HG02678 (cell line): Measurements from ENCODE around the gene MADCAM1.
"Not testable (repeated sequence)": the region's sequence is repeated elsewhere in the genome, so short reads cannot be mapped to it uniquely, and the experiment has no call there.

Experiments
- ATAC-seq: cut with Tn5 transposase; IDR thresholded peaks from one replicate; pipeline ENCODE4 v1.9.1; 2021; ENCODE audit warnings: mild to moderate bottlenecking, moderate library complexity; ENCODE audit not compliant: unreplicated experiment

Gene MADCAM1

DNA sequence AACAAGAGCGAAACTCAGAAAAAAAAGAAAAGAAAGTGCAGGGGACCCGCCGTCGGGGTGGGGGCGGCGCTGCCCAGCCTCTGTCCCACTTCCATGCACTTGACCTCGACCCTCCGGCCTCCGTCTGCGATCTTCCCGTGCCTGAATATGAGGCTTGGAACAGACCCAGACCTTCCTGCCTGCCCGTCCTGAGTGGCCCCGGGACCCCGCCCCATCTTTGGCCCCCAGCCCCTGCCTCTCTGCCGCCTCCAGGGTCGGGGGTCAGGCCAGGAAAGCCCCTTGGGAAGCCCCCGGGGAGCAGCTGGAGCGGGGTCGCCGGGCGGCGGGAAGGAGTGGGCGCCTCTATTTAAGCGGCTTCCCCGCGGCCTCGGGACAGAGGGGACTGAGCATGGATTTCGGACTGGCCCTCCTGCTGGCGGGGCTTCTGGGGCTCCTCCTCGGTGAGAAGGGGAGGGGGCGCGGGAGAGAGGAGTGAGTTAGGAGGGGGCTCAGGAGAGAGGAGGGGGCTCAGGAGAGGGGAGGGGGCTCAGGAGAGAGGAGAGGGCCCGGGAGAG lies at the start of gene MADCAM1:
TSS of gene MADCAM1 (plus strand) at position 375 of the 554 bp plus-strand sequence. CDS start at position 389, 14 bp downstream.
- no peak for ATAC-seq

DNA sequence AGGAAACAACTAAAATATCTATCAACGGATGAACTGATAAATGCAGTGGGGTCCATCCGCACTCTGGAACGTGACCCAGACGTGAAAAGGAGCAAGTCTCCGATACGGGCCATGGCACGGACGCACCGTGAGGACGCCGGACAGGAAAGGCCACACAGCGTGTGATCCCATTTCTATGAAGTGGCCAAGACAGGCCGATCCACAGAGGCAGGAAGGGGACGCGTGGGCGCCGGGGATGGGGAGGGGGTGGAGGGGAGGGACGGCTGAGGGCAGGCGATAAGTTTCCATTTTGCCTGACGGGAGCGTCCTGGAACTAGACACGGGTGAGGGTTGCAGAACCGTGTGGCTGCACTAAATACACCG lies 49.2 kb upstream of the MADCAM1 start:
- no peak for ATAC-seq

DNA sequence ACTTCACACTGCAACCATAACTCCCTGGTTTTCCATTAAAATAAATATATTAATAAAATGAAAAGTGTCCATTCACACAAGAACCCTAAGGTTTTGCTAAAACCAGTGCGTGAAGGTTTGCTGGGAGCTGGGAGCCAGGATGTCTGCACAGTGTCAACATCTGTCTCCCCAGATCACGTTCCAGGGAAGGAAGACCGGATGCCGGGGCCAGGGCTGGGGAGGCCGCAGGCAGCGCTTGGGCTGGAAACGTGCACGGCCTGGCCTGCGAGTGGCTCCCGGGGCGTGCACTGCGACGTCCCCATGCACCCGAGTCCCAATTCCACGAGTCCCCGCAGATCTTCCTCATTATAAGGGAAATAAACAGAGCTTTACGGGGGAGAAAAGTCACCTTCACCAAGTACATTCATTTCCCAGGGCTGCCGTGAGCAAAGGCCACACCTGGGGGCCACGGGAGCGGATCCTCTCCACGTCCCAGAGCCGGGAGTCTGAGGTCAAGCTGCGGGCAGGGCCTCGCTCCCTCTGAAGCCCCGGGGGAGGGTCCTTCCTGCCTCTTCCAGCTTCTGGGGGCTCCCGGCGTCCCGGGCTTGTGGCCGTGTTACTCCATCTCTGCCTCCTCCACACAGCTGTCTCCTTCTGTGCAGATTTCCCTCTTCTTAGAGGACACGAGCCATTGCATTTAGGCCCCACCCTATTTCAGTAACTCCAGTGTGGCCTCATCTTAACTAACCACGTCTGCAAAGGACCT lies 48.3 kb upstream of the MADCAM1 start:
- ATAC-seq: no peak

DNA sequence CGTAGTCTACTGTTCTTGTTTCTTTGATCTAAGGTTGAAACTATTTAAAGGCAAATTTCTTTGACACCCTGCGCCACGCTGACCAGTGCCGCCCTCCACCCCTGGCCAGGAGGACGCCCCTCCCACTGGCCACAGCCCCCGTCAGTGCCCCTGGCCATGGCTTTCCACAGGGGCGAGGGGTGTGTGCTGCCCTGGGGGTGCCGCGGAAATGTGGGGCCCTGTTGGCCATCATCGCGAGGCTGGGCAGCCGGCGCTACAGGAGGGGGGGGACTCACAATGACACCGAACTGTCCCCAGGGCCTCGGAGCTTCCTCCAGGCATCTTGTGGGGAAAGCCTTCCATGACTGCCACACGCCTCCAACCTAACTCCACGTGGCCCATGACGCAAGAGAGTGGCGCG lies 46.4 kb upstream of the MADCAM1 start:
- no peak for ATAC-seq

DNA sequence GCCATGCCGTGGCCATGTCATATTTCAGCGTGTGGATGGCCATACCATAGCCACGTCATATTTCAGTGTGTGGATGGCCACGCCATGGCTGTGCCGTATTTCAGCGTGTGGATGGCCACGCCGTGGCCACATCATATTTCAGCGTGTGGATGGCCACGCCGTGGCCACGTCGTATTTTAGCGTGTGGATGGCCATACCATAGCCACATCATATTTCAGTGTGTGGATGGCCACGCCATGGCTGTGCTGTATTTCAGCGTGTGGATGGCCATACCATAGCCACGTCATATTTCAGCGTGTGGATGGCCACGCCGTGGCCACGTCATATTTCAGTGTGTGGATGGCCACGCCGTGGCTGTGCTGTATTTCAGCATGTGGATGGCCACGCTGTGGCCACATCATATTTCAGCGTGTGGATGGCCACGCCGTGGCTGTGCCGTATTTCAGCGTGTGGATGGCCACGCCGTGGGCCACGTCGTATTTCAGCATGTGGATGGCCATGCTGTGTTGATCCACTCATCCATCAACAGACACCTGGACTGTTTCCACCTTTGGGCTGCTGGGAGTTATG lies 45.3 kb upstream of the MADCAM1 start:
- ATAC-seq: not testable (repeated sequence)

GRCh38 chr19:452829-453228 lies 43.5 kb upstream of the MADCAM1 start:
- no peak for ATAC-seq

DNA sequence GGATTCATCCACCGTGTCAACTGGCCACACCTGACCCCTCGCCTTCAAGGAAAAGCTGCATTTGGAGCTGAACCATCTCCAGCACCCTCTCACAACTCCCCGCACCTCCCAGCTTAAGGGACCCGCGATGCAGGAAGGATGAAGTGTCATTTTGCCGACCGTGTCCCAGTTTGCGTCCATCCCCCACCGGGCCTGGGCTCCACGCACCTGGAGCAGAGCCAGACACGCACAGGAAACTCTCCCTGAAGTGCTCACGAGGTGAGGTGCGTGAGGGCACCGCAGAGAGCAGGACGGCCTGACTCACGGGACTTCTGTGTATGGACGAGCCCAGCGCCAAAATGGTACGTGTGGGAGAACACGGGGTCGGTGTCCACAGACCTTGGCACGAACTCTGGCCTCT lies 42.7 kb upstream of the MADCAM1 start:
- ATAC-seq: no peak

DNA sequence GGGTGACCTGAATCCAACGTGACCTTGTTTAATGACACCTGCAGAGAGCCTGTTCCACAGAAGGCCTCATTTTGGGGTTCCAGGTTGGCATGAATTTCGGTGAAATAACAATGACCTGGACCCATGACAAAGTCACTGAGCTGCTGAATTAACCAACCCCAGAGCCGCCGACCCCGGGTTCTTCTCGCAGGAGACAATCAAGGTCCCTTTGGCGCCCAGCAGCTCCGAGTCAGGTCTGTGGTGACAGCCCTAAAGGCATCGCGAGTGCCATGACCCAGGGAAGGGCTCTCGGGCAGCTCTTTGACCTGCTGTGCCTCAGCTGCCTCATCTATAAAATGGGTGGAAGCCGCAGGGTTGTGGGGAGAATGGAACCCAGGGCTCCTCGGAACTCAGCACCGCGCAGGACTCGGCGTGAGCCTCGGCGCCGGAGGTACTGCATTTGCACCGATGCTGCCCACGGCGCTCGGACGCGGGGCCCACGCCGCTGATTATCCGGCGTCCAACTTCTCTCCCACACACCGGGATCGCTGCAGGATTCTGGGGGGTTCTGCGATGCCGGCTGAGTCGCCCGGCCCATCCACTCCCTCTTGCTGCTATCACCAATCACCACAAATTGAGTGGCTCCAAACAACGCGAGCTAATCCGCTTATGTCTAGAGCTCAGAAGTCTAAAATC lies 41.1 kb upstream of the MADCAM1 start:
- no peak for ATAC-seq

DNA sequence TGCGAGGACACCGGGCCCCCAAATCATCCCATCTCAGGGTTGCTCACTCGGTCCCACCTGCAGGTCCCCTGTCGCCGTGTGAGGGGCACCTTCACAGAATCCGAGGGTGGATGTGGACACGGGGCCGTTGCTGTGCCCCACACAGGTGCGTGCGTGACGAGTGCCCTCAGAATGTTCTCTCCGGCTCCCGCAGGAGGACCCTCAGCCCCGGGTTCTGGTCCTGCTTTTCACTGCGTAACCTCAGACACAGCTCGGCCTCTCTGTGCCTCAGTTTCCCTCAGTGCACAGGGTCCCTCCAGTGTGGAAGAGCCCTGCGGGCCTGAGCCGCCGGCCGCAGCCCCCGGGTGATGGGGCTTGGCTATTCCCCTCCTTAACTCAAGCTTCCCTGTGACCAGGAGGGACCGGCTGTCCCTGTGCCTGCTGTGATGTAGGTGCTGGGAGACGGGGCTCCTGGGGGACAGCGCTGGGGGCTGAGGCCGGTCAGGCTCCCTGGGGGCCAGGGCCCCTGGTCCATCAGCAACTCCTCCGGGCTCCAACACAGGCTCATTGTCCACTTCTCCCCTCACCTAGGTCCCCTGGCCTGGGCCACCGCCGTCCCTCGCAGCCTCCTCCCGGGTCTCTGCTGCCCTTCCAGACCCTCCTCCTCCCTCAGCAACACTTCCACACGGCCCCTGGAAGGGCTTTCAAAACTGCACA lies 40.3 kb upstream of the MADCAM1 start:
- no peak for ATAC-seq

DNA sequence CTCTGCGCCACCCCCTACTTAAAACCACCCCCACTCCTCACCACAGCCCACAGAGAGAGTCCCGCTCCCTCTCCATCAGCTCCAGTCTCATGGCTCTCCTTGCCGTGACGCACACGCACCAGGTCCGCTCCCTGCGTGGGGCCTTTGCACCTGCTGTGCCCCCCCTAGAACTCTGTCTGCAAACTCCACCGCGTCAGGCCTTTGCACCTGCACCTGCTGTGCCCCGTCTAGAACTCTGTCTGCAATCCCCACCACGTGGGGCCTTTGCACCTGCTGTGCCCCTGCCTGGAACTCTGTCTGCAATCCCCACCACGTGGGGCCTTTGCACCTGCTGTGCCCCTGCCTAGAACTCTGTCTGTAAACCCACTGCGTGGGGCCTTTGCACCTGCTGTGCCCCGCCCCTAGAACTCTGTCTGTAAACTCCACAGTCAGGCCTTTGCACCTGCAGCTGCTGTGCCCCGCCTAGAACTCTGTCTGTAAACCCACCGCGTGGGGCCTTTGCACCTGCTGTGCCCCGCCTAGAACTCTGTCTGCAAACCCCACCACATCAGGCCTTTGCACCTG lies 39.7 kb upstream of the MADCAM1 start:
- no peak for ATAC-seq

GRCh38 chr19:457636-458035 lies 38.6 kb upstream of the MADCAM1 start:
- ATAC-seq: no peak

GRCh38 chr19:458091-459042 lies 37.9 kb upstream of the MADCAM1 start:
- no peak for ATAC-seq

GRCh38 chr19:459724-460511 lies 36.4 kb upstream of the MADCAM1 start:
- ATAC-seq: no peak

DNA sequence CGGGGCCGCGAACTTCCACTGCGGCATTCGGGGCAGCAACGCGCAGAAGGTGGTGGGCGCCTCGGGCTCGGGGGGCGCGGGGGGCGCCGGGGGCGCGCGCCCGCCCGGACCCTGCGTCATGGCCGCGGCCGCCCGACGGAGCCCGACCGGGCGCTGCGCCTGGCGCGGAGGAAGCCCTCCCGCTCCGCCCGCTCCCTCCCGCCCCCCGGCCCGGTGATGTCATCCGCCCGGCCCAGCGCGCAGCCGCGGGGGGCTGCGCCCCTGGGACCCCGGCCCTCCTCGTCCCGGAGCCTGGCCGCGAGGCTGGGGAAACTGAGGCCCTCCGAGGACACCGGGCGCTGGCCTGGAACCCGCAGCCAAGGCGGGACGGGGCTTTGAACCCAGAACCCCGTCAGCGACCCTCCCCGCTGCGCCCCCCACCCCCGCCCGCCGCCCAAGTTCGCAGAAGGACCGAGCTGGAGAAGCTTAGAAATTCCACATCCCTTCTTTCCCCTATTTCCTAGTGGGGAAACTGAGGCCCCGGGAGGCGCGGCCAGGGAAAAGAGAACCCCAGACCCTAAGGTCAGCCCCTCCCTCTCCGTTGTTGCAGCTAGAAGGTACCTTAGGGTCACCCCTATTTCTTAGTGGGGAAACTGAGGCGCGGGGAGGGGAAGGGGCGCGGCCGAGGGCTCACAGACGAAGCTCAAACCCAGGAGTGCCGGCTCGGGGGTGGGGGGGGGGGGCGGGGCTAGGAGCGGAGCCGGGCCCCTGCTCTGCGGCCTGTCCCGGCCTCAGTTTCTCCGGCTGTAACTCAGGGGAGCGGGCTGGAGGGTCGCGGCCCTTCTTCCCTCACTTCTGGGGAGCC lies 35.2 kb upstream of the MADCAM1 start, which contains the start of gene SHC2:
TSS of gene SHC2 (minus strand) at position 157 of the 844 bp plus-strand sequence. CDS start at position 120, 37 bp downstream.
- no peak for ATAC-seq

- ATAC-seq: no peak
Observed at GRCh38 chr19:461721-462551, 34.4 kb upstream of the MADCAM1 start.

GRCh38 chr19:463483-464207 lies 32.6 kb upstream of the MADCAM1 start:
- no peak for ATAC-seq

- ATAC-seq: no peak
Observed at GRCh38 chr19:464208-464545, 32.1 kb upstream of the MADCAM1 start.
